Neuron (in vitro differentiated cells): ENCODE data around the gene FUBP3.

ENCODE experiments used
- H2AFZ ChIP-seq: one replicate; pipeline ENCODE4 v1.6.1; 2013; ENCODE audit warnings: low read depth, mild to moderate bottlenecking, inconsistent platforms, low read length, moderate library complexity
- H3K27me3 ChIP-seq: one replicate; pipeline ENCODE4 v1.6.1; 2013; ENCODE audit warnings: low read length; ENCODE audit not compliant: insufficient read depth
- H3K36me3 ChIP-seq: one replicate; pipeline ENCODE4 v1.6.1; 2013; ENCODE audit warnings: low read length; ENCODE audit not compliant: insufficient read depth
- H3K4me1 ChIP-seq: one replicate; pipeline ENCODE4 v1.6.1; 2013; ENCODE audit warnings: low read length; ENCODE audit not compliant: insufficient read depth
- H3K4me3 ChIP-seq: 2 replicates; pipeline ENCODE4 v1.5.1; 2013; ENCODE audit warnings: mild to moderate bottlenecking, low read length, moderate library complexity
- H3K9me3 ChIP-seq: one replicate; pipeline ENCODE4 v1.6.1; 2013; ENCODE audit warnings: low read length

FUBP3 gene

GRCh38 chr9:130578865-130579737, at the start of gene FUBP3:
Gene FUBP3 (plus strand): TSS chr9:130579577. CDS start chr9:130579681, 104 bp downstream.
- Histone ChIP-seq H3K27me3 (no peaks in the 10 kb centered on the region), H3K4me3 (peak within 1 kb of the TSS; percentile 80), H3K36me3 (peaks cover 16% of the 10 kb centered on the region), H3K9me3 (no peaks in the 10 kb centered on the region), H2AFZ (peak within 1 kb of the TSS; percentile 51), H3K4me1 (peaks cover 20% of the 10 kb centered on the region)

- Histone ChIP-seq H3K4me3 (no peak overlapping the region), H3K36me3 (no peaks in the 10 kb centered on the region), H3K4me1 (peaks cover 5% of the 10 kb centered on the region), H3K9me3 (no peaks in the 10 kb centered on the region), H2AFZ (no peak overlapping the region), H3K27me3 (peaks cover 5% of the 10 kb centered on the region)
Observed at GRCh38 chr9:130530938-130531337, 48.4 kb upstream of the FUBP3 start.

GRCh38 chr9:130531670-130532069, 47.7 kb upstream of the FUBP3 start:
- H3K27me3 ChIP-seq: peaks cover 3% of the 10 kb centered on the region
- H3K4me3 ChIP-seq: no peak overlapping the region
- H3K36me3 ChIP-seq: no peaks in the 10 kb centered on the region
- no peak overlapping the region for H2AFZ ChIP-seq
- no peaks in the 10 kb centered on the region for H3K9me3 ChIP-seq
- H3K4me1 ChIP-seq: peaks cover 8% of the 10 kb centered on the region

GRCh38 chr9:130532426-130533080, 46.8 kb upstream of the FUBP3 start:
- H3K36me3 ChIP-seq: no peaks in the 10 kb centered on the region
- H3K27me3 ChIP-seq: peaks cover 12% of the 10 kb centered on the region
- no peak overlapping the region for H2AFZ ChIP-seq
- no peak overlapping the region for H3K4me3 ChIP-seq
- peaks cover 8% of the 10 kb centered on the region for H3K4me1 ChIP-seq
- no peaks in the 10 kb centered on the region for H3K9me3 ChIP-seq

GRCh38 chr9:130535818-130536521, 43.4 kb upstream of the FUBP3 start:
- peak overlapping the region; percentile 11 for H3K4me3 ChIP-seq

GRCh38 chr9:130536701-130537107, 42.7 kb upstream of the FUBP3 start:
- H3K4me3 ChIP-seq: no peak overlapping the region
- H2AFZ ChIP-seq: no peak overlapping the region
- peaks cover 8% of the 10 kb centered on the region for H3K4me1 ChIP-seq
- H3K9me3 ChIP-seq: no peaks in the 10 kb centered on the region
- H3K27me3 ChIP-seq: peaks cover 36% of the 10 kb centered on the region
- H3K36me3 ChIP-seq: no peaks in the 10 kb centered on the region

More at GRCh38 chr9:130535818-130536521, 43.4 kb upstream of the FUBP3 start:
- Histone ChIP-seq H3K27me3 (peaks cover 36% of the 10 kb centered on the region), H3K4me1 (peaks cover 8% of the 10 kb centered on the region), H3K36me3 (no peaks in the 10 kb centered on the region), H3K9me3 (no peaks in the 10 kb centered on the region), H2AFZ (peak overlapping the region; percentile 73)

- Histone ChIP-seq H3K4me3 (no peak overlapping the region), H2AFZ (no peak overlapping the region), H3K4me1 (peaks cover 8% of the 10 kb centered on the region), H3K36me3 (no peaks in the 10 kb centered on the region), H3K9me3 (no peaks in the 10 kb centered on the region), H3K27me3 (peaks cover 36% of the 10 kb centered on the region)
Observed at GRCh38 chr9:130537346-130538050, 41.9 kb upstream of the FUBP3 start.

- Histone ChIP-seq H3K36me3 (no peaks in the 10 kb centered on the region), H3K4me3 (no peak overlapping the region), H2AFZ (no peak overlapping the region), H3K9me3 (no peaks in the 10 kb centered on the region), H3K27me3 (peaks cover 36% of the 10 kb centered on the region), H3K4me1 (peaks cover 17% of the 10 kb centered on the region)
Observed at GRCh38 chr9:130539420-130540223, 39.8 kb upstream of the FUBP3 start.

GRCh38 chr9:130541533-130541932, 37.8 kb upstream of the FUBP3 start:
- Histone ChIP-seq H3K4me1 (peaks cover 9% of the 10 kb centered on the region), H3K36me3 (no peaks in the 10 kb centered on the region), H3K27me3 (peaks cover 34% of the 10 kb centered on the region), H2AFZ (no peak overlapping the region), H3K4me3 (no peak overlapping the region), H3K9me3 (no peaks in the 10 kb centered on the region)

- H2AFZ ChIP-seq: no peak overlapping the region
Observed at GRCh38 chr9:130542038-130542437, 37.3 kb upstream of the FUBP3 start.

GRCh38 chr9:130542457-130543228, 36.7 kb upstream of the FUBP3 start:
- Histone ChIP-seq H3K4me3 (no peak overlapping the region), H3K4me1 (peaks cover 9% of the 10 kb centered on the region), H3K9me3 (no peaks in the 10 kb centered on the region)

More at GRCh38 chr9:130542038-130542437, 37.3 kb upstream of the FUBP3 start:
- Histone ChIP-seq H3K4me3 (no peak overlapping the region), H3K9me3 (no peaks in the 10 kb centered on the region), H3K4me1 (peaks cover 9% of the 10 kb centered on the region), H3K36me3 (no peaks in the 10 kb centered on the region), H3K27me3 (peaks cover 29% of the 10 kb centered on the region)

More at GRCh38 chr9:130542457-130543228, 36.7 kb upstream of the FUBP3 start:
- H3K27me3 ChIP-seq: peaks cover 23% of the 10 kb centered on the region
- no peaks in the 10 kb centered on the region for H3K36me3 ChIP-seq
- H2AFZ ChIP-seq: no peak overlapping the region
